Eye (tissue), 1 donor: ENCODE results near the gene HP.
"Not testable (repeated sequence)": the region's sequence is repeated elsewhere in the genome, so short reads cannot be mapped to it uniquely, and the experiment has no call there.

Experiments used
- DNase-seq: peaks from one replicate; pipeline ENCODE4 v3.0.0-alpha.2; 2015

The HP gene

GRCh38 chr16:72043539-72043938 lies 10.8 kb upstream of the HP start:
- DNase-seq: no peak

DNA sequence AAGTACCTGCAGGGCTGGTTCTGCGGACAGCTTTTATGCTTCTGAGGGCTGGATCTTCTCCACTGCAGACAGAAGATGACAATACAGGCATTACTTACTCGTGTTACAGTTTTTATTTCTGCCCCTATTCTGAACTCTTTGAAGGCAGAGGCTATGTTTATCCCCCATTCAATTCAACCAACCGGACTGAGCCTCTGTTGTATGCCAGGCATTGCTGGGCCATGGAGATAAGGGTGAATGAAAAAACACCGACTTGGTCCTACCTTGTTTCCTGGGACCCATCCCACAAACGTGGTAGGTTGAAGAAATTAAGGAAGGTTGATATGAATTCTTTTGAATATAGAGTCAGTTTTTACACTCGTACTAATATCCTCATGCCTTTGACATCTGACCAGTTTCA lies 10.0 kb upstream of the HP start:
- no peak for DNase-seq

- DNase-seq: no peak
Observed at GRCh38 chr16:72044825-72045359, 9.4 kb upstream of the HP start.

DNA sequence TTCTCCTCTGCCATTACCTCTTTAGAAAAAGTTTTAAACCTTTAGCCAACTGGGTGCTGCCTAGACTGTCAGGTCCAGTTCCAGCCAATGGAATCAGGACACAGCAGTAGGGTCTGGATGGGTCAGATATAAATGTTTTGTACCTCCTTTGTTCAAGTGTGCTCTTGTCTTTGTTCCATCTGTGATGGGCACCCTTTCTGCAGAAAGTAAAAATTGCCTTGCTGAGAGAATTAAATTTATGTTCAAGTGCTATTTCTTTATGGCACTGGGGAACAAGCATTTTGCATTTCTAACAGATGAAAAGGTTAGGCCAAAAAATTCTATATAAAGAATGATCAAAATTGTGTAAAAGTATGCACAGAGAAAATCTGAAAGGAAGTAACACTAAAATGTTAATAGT lies 5.2 kb upstream of the HP start:
- DNase-seq: no peak

GRCh38 chr16:72050769-72051464 lies 3.4 kb upstream of the HP start:
- DNase-seq: no peak

DNA sequence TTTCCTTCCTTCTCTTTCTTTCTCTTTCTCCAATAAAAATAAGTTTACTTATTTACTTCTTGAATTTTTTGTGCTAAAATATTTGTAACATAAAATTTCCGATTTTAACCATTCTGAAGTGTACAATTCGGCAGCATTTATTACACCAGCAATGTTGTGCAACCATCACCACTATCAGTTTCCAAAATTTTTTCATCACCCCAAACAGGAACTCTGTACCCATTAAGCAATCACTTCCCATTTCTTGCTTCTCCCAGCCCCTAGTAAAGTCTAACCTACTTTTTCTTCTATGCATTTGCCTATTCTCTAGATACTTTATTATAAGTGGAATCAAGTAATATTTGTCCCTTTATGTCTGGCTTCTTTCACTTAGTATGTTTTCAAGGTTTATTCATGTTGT lies 2.5 kb upstream of the HP start:
- DNase-seq: no peak

- DNase-seq: no peak
Observed at GRCh38 chr16:72055911-72056310, 1.6 kb downstream of the HP start.

GRCh38 chr16:72057313-72057712 lies 3.0 kb downstream of the HP start:
- not testable (repeated sequence) for DNase-seq

- not testable (repeated sequence) for DNase-seq
Observed at GRCh38 chr16:72059060-72059459, 4.8 kb downstream of the HP start.

GRCh38 chr16:72060405-72060804 lies 6.1 kb downstream of the HP start:
- DNase-seq: no peak

DNA sequence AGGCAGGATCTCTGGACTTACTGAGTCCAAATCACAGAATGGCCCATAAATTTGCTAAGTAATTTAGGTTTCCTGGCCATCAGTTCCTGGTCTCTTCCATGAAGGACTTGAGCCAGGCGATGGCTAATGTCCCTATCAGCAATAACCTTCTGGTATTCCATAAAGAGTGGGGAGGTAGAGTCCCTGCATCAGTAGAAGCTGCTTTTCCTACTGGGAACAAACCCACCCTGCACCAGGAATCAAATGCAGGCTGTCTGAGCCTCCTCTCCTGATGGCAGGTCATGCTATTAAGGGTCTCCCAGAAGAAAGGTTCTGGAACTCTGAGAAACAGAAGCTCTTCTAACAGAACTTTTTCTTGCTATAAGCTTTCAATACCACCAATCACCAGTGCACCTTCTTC lies 7.3 kb downstream of the HP start:
- DNase-seq: no peak

- no peak for DNase-seq
Observed at GRCh38 chr16:72064361-72064894, 10.1 kb downstream of the HP start.

DNA sequence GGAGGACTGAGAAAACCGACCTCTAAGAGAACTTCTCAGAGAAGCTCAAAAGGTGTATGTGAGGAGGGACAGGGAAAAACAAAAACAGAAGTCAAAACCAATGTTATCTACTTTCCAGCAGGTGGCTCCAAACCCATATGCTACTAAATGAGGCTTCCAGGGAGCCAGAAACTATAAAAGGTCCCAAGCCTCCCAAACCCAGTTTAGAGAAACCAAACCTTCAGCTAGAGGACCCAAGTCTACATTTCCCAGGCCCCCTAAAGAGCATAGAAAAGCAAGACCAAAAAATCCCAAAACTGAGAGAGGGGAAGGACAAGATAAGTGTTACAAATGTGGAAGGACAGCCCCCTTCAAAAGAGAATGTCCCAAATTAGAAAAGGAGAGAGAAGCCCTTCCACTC lies 12.4 kb downstream of the HP start:
- peak; percentile 84 for DNase-seq

DNA sequence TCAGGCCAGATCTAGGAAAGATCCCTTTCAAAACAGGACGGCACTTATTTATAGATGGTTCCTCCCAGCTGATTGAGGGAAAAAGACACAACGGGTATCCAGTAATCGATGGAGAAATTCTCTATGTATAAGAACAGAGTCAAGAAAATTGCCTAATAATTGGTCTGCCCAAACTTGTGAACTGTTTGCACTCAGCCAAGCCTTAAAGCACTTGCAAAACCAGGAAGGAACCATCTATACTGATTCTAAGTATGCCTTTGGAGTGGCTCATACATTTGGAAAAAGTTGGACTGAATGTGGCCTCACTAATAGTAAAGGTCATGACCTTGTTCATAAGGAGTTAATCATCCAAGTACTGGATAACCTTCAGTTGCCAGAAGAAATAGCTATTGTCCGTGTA lies 14.6 kb downstream of the HP start:
- DNase-seq: no peak

- peak; percentile 86 for DNase-seq
Observed at GRCh38 chr16:72072514-72073342, 18.4 kb downstream of the HP start.

- DNase-seq: peak; percentile 90
Observed at GRCh38 chr16:72073560-72074230, 19.4 kb downstream of the HP start.

GRCh38 chr16:72075067-72075466 lies 20.8 kb downstream of the HP start:
- peak; percentile 68 for DNase-seq

DNA sequence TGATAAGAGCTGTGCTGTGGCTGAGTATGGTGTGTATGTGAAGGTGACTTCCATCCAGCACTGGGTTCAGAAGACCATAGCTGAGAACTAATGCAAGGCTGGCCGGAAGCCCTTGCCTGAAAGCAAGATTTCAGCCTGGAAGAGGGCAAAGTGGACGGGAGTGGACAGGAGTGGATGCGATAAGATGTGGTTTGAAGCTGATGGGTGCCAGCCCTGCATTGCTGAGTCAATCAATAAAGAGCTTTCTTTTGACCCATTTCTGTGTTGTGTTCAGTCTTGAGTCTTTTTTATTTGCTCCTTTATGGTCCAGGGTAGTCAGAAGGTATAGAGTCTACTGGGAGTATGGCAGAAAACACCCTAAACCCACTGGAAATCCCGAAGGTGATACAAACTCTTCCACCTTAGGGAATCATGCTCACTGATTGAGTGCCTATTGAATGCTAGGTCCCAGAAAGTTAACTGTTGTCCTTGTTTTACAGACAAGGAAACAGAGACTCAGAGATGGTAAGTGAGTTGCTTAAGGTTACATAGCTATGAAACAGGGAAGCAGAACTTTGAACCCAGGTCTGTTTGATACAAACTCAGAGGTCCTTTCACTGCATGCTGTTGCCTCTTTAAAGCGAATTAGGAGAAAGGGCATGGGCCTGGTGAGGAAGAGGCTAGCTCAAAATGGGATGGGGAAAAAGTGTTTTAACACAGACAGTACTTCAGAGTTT lies 22.8 kb downstream of the HP start:
- DNase-seq: not testable (repeated sequence)

DNA sequence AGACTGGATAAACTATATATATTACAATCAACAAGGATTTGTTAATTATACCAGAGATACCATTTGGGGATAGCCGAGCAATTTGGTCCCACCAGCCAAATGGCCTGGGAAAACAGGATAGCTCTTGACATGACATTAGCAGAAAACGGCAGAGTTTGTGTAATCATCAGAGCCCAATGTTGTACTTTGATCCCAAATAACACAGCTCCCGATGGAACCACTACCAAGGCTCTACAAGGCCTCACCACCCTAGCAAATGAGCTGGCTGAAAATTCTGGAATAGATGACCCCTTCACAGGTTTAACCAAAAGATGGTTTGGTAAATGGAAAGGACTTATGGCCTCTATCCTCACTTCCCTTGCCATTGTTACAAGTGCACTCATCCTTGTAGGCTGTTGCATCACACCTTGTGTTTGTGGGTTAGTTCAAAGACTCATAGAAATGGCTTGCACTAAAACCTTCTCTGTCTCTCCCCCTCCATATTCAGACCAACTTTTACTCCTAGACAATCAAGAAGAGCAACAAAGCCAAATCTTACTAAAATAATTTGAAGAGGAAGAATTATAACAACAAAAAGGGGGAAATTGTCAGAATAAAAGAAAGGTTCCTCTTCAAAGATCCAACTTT lies 29.6 kb downstream of the HP start:
- no peak for DNase-seq

DNA sequence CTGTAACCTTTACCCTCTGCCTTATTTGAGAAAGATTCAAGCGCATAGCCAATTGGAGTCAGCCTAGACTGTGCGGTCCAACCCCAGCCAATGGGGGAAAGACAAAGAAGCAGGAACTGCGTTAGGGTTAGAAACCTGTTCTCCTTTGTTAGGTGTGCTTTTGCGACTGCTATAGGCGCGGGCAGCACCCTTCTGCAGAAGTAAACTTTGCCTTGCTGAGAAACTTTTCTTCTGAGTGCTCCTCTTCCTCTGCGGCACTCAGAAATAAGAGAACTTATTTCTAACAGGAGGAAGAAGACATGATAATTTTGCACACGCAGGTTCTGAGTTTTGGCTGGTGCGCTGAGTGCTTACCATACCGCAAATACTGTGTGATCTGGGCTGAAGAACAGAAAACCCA lies 30.1 kb downstream of the HP start:
- DNase-seq: no peak

DNA sequence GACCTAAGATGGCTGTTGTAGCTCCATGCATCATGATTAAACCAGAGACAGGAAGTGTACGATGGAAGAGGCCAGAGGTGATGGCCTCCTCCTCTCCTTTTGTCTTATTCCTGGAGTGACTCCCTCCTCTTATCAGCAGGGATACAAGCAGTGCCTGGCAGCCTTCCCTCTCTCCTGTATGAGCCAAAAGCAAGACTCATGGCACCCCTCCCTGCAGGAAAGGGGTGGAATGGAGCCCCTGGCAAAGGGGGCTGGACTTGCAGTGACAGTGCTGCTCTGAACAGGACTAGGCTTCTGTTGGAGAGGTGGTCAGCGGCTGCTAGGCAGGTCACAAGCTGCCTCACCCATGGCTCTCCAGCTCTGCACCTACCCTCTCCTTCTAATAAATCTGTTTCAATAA lies 30.7 kb downstream of the HP start:
- no peak for DNase-seq

DNA sequence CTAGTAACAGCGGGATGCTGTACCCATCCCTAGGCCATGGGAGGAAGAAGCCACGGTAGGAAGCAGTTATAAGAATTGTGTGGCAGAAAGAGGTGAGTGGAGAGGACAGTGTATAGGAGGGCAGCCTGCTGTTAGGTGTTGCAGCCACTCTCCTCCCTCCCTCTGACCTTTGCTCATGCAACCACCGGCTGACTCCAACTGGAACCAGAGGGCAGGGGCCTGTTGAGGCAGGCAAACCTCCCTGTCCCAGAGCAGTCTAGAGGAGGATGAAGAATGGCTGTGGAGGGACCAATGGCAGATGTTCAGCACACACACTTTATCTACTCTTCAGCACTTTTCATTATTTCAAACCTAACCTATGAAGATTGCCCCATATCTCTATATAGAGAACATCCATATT lies 36.9 kb downstream of the HP start:
- DNase-seq: no peak
